Stimulated activated CD8-positive, alpha-beta memory T cell treated with anti-CD3 and anti-CD28 coated beads, Interleukin-4, amount 100 ng/mL, for 4 hours (primary cell): Measurements from ENCODE around the gene TCF12.

Experiments
- DNase-seq, 2 donors: peaks; one replicate each; pipeline ENCODE4 v3.0.0-alpha.2; 2020; ENCODE audit warnings: low read depth in 2 of 2, low spot score in 1 of 2

TCF12 gene

DNA sequence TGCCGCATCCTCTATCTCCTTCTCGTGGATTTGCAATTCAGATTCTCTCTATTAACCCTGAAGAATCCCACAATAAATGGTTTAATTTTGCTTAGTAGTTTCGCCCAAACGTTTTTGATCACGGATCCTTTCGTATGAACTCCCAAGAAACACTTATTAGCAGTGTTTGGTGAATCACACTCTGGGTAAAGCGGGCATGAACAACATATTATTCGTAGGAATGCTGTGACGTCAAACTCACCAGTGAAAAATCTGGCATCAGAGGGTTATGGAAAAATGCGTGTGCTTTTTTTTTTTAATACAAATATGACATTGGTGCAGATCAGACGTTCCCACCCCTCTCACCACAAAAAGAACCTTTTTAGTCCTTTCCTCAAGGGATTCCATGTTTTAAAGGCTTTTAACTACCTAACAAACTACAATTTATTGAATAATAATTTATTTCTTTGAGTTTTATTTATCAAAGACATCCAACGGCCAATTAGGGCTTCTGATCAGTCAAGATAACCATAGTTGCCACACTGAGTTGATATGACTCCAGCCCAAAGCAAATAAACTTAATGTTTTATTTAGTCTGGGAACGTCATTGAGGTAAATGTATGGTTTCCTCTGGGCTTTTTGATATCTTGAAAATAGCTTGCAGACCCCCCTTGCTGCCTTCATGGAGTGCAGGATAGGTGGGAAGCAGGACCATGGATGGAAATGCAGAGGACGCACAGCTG, 412.3 kb downstream of the TCF12 start:
- no peak for DNase-seq

DNA sequence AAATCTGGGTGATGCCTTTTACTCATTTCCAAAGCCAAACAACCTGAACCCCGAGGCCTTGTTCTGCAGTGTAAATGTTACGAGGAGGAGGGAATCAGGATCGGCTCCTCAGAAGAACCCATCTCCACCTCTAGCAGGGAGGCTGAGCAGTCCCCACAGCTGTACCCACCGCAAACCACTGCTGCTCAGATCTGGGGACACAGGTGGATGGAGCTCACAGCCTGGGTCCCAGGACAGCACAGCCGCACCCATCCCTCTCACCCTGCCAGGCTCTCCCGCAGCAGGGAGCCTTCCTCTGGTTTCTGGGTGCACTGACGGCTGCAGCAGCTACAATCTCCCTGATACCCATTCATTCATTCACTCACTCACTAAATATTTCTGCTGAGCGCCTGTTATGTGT, 413.9 kb downstream of the TCF12 start:
- DNase-seq = no peak

DNA sequence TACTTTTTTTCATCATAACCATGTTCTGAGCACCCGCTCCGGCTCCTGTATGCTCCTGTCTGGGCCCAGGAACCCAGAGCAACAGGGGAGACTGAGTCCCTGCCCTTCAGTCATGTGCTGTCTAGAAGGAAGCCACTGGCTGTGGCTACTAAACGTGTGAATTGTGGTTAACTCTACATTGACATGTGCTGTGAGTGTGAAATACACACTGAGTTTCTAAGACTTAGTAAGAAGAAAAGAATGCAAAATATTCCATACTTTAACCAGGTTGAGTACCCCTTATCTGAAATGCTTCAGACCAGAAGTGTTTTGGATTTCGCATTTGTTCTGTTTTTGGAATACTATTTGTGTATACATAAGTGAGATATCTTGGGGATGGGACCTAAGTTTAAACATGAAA, 415.0 kb downstream of the TCF12 start:
- no peak for DNase-seq

DNA sequence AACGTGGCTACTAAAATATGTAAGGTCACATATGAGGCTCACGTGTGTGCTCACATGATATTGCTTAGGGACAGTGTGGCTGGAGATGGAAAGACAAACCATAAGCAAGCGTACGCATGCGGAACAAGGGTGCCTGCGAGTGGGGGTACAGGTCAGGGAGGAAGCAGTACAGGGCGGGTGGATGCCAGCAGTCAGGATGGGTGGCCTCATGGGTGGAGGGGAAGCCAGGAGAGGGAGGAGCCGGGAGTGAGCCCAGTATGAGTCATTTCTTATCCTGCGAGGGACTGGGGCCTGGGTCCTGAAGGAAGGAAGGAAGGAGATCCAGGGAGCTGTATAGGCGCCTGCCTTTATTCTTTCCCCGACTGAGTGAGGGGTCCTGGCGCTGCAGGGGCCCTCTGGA, 415.8 kb downstream of the TCF12 start:
- DNase-seq = no peak

DNA sequence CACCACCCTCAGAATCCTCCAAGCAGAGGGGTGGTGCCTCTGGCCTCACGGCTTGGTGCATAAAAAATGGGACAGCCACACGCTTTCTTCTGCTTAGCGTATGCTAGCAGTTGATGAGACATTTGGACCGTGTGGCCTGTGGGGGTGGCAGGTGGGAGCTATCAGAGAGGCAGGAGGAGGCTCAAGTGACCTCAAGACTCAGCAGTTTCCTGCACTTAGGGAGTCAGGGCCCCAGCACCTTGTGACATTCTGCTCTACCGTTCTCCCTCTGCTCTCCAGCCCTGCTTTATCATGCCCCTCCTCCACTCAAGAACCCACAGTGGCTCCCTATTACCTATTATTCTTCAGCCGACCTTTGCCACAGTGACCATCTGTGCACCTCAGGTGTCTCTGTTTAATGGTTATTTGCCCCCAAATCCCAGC, 416.9 kb downstream of the TCF12 start:
- DNase-seq = no peak

DNA sequence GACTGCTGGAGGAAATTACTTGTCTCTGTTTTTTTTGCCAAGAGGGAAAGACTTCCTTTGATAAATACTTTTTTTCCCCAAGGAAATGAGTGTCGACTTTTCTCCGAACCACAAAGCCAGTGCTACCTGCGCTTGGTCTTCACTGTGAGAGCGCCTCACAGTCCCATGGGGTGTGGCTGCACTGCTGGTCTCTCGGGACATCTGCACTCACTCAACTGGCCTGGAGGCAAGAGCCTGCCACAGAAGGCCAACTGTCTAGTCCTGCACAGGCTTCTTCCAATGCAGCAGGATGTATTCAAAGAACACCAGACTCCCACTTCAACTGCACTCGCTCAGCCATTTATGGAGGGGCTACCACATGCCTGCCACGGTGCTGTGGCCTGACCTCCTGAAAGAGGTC, 417.3 kb downstream of the TCF12 start:
- DNase-seq = no peak

DNA sequence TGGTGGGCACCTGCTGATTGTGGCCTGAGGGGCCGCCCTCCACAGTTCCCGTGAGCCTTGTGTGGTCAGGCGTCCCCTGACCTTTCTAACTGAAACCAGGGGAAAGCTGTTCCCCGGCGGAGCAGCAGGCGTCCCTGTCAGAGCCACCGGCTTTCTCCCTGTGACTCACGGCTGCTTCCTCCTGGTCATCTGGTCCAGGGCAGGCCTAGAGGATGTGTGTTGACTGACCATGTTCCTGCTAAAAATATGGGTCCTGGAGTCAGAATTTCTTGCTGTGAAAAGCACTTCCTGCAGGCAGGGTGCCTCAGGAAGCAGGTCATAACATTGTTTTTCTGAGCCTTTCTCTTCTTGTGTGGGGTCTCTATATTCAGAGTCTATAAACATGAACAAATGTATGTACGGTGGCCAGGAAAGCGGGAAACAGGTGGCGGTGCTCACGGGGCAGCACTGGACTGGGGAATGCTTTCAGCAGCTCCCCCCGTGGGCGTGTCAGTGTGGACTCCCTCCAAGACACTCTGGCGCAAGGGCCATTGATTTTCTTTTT, 419.5 kb downstream of the TCF12 start:
- DNase-seq = no peak

DNA sequence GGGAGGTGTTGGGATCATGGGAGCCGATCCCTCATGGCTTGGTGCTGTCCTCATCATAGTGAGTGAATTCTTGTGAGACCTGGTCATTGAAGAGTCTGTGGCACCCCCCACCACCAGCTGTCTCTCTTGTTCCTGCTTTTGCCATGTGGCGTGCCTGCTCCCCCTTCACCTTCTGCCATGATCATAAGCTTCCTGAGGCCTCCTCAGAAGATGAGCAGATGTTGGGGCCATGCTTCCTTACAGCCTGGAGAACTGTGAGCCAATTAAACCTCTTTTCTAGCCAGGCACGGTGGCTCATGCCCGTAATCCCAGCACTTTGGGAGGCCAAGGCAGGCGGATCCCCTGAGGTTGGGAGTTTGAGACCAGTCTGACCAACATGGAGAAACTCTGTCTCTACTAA, 420.9 kb downstream of the TCF12 start:
- no peak for DNase-seq
